ENCODE data around the gene GALR1. TPM values are rescaled to one million over a fixed set of nuclear protein-coding genes. Genes with fewer than 3 reads are reported as not detected.

The GALR1 gene, protein sequence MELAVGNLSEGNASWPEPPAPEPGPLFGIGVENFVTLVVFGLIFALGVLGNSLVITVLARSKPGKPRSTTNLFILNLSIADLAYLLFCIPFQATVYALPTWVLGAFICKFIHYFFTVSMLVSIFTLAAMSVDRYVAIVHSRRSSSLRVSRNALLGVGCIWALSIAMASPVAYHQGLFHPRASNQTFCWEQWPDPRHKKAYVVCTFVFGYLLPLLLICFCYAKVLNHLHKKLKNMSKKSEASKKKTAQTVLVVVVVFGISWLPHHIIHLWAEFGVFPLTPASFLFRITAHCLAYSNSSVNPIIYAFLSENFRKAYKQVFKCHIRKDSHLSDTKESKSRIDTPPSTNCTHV
- total RNA-seq: not detected
- not detected for total RNA-seq (2013)

DNA sequence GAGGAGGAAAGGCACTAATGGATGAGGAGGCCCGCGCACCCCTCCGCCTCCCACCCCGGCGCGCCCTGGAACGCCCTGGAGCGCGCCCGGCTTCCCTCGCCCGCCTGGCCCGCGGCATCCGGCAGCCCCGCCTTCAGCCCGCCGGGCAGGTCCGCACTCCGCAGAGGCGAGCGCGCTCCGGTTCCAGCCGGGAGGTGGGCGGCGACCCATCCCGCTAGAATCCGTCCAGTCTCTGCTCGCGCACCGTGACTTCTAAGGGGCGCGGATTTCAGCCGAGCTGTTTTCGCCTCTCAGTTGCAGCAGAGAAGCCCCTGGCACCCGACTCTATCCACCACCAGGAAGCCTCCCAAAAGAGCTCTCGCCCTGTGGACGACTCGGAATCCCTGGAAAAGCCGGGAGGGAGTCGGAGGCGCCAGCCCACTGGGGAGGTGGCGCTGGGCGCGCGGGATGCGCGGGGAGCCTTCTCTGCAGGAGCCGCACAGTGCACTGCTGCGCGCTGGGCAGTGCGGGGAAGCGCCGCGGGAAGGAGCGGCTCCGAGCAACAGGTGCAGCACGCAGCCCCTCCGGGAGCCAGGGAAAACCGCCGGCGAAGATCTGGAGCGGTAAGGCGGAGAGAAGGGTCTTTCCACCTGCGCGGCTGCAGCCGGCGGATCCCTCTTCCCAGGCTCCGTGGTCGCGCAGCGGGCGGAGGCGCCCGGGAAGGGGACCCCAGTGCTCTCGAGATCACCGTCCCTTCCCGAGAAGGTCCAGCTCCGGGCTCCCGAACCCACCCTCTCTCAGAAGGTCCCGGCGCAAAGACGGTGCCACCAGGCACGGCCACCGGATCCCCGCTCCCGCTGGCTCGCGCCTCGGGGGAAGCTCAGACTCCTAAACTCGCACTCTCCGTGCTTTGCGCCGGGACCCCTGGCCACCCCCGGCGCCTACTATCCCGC is at the start of gene GALR1:
Gene GALR1, plus strand, starts transcription at position 280 of the 932 bp plus-strand sequence. CDS start 701 bp downstream, outside the sequence.
- Histone ChIP-seq H3K4me1 (ENCODE audit: control insufficient read depth, insufficient read depth, low read length) (peaks cover 23% of the 10 kb centered on the region), H3K27ac (ENCODE audit: low read length) (no peak within 1 kb of the TSS), H3K36me3 (ENCODE audit: control insufficient read depth, insufficient read depth, low read length) (no peaks in the 10 kb centered on the region), H3K9me3 (ENCODE audit: control insufficient read depth, insufficient read depth, low read length) (peaks cover 3% of the 10 kb centered on the region), H3K4me3 (ENCODE audit: low read length) (no peak within 1 kb of the TSS), H3K27me3 (ENCODE audit: control insufficient read depth, insufficient read depth, low read length) (peaks cover 40% of the 10 kb centered on the region)
- whole genome bisulfite sequencing (ENCODE audit: insufficient coverage): 5% methylated on average over 98 of the region's 98 CpGs
- Mint-ChIP-seq H3K27ac (no peak within 1 kb of the TSS), H3K4me1 (peaks cover 13 to 16% of the 10 kb centered on the region in 2 donors), H3K27me3 (ENCODE audit: low read depth in 2 of 2) (peaks cover 49 to 63% of the 10 kb centered on the region in 2 donors), H3K9me3 (peaks cover 3 to 6% of the 10 kb centered on the region in 2 donors), H3K4me3 (peak within 1 kb of the TSS; percentile 63), H3K36me3 (peaks cover 14% of the 10 kb centered on the region)
- no peak for TF ChIP-seq CTCF (IDR thresholded peaks at IDR 0.05)
- intact Hi-C loops (cut with micrococcal nuclease): no loop called here
- DNase-seq (peak in 1 of 2 donors; percentile 10), ATAC-seq (peak in 1 of 3 donors; percentile 37)

GRCh38 chr18:77201506-77201905 is 48.1 kb upstream of the GALR1 start:
- Mint-ChIP-seq H3K9me3 (no peaks in the 10 kb centered on the region), H3K27ac (no peak overlapping the region), H3K27me3 (ENCODE audit: low read depth in 2 of 2) (peaks cover 10 to 13% of the 10 kb centered on the region in 2 donors), H3K4me3 (no peak overlapping the region), H3K4me1 (no peaks in the 10 kb centered on the region), H3K36me3 (no peaks in the 10 kb centered on the region)
- no peak overlapping the region for H3K27ac ChIP-seq (ENCODE audit: low read length)
- H3K4me1 ChIP-seq (ENCODE audit: control insufficient read depth, insufficient read depth, low read length): no peaks in the 10 kb centered on the region
- H3K27me3 ChIP-seq (ENCODE audit: control insufficient read depth, insufficient read depth, low read length): no peaks in the 10 kb centered on the region
- H3K36me3 ChIP-seq (ENCODE audit: control insufficient read depth, insufficient read depth, low read length): no peaks in the 10 kb centered on the region
- H3K4me3 ChIP-seq (ENCODE audit: low read length): no peak overlapping the region
- ATAC-seq: no peak
- intact Hi-C loops (cut with micrococcal nuclease): no loop called here
- H3K9me3 ChIP-seq (ENCODE audit: control insufficient read depth, insufficient read depth, low read length): no peaks in the 10 kb centered on the region
- WGBS (ENCODE audit: insufficient coverage): 89% methylated on average over 4 of the region's 4 CpGs
- no peak for TF ChIP-seq CTCF (IDR thresholded peaks at IDR 0.05)
- no peak for DNase-seq

DNA sequence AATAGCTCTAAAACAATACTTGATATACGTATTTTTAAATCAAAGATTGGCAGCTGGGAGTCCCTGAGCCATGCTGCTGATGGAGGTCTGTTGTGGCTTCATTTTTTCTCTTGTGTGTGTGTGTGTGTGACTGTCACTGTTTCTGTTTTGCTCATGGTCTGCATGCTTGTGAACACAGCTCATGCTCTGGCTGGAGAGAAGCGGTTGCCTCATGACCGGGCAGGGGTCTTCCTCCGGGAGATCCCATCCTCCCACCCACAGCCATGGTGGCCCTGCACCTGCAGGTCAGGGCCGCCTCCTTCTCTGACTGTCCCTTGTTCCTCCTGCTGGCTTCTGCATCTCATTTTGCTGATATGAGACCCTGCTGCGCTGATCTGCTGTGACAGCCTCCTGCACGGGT is 47.3 kb upstream of the GALR1 start:
- no peak for TF ChIP-seq CTCF (IDR thresholded peaks at IDR 0.05)
- peaks cover 2% of the 10 kb centered on the region for H3K4me1 ChIP-seq (ENCODE audit: control insufficient read depth, insufficient read depth, low read length)
- no peak overlapping the region for H3K4me3 Mint-ChIP-seq
- H3K27me3 ChIP-seq (ENCODE audit: control insufficient read depth, insufficient read depth, low read length): no peaks in the 10 kb centered on the region
- 92% methylated on average over 7 of the region's 7 CpGs for WGBS (ENCODE audit: insufficient coverage)
- H3K27ac ChIP-seq (ENCODE audit: low read length): no peak overlapping the region
- no peak overlapping the region for H3K27ac Mint-ChIP-seq
- intact Hi-C loops (cut with micrococcal nuclease): no loop called here
- no peaks in the 10 kb centered on the region for H3K9me3 ChIP-seq (ENCODE audit: control insufficient read depth, insufficient read depth, low read length)
- H3K4me1 Mint-ChIP-seq: peaks cover 2 to 5% of the 10 kb centered on the region in 2 donors
- DNase-seq: no peak
- peaks cover 10 to 13% of the 10 kb centered on the region in 2 donors for H3K27me3 Mint-ChIP-seq (ENCODE audit: low read depth in 2 of 2)
- no peaks in the 10 kb centered on the region for H3K9me3 Mint-ChIP-seq
- ATAC-seq: no peak
- H3K36me3 Mint-ChIP-seq: no peaks in the 10 kb centered on the region
- H3K36me3 ChIP-seq (ENCODE audit: control insufficient read depth, insufficient read depth, low read length): no peaks in the 10 kb centered on the region
- no peak overlapping the region for H3K4me3 ChIP-seq (ENCODE audit: low read length)

Data from natural killer cell (primary cell).